Prostate gland (tissue), 2 donors: ENCODE measurements around the gene LIME1. TPM values are rescaled to one million over a fixed set of nuclear protein-coding genes. Genes with fewer than 3 reads are reported as not detected.

Experiments used
- DNase-seq: peaks from one replicate; pipeline ENCODE4 v3.0.0-alpha.2; 2019; ENCODE audit warnings: low spot score
- H3K27ac ChIP-seq, 2 donors: fragments of 200-600 bp; sonication (generic); 2 replicates each; pipeline ENCODE4 v1.5.1; 2017 to 2019
- H3K27me3 ChIP-seq: fragments of 200-600 bp; sonication (generic); replicated peaks from 2 replicates; pipeline ENCODE4 v1.5.1; 2019; ENCODE audit not compliant: insufficient read depth
- H3K36me3 ChIP-seq, 2 donors: fragments of 200-600 bp; sonication (generic); 1 replicate in 1 of 2; 2 replicates in 1 of 2; pipeline versions ENCODE4 v1.5.1 to v1.8.1; 2017 to 2019
- H3K4me1 ChIP-seq: fragments of 200-600 bp; sonication (generic); replicated peaks from 2 replicates; pipeline ENCODE4 v1.5.1; 2019
- H3K4me3 ChIP-seq, 2 donors: fragments of 200-600 bp; sonication (generic); 2 replicates each; pipeline ENCODE4 v1.5.1; 2017 to 2019
- H3K9me3 ChIP-seq: fragments of 200-600 bp; sonication (generic); 2 replicates; pipeline ENCODE4 v1.5.1; 2017
- POLR2A ChIP-seq: fragments of 450-650 bp; IDR thresholded peaks from one replicate; pipeline ENCODE4 v1.6.1; 2016; ENCODE audit warnings: antibody characterized with exemption, mild to moderate bottlenecking
- POLR2AphosphoS5 ChIP-seq: sonication (generic); formaldehyde crosslinking; IDR thresholded peaks from one replicate; pipeline ENCODE4 v1.6.1; 2017; ENCODE audit warnings: antibody characterized with exemption
- WGBS: methylation state at CpG from one replicate; pipeline ENCODE4 v1.1.5; 2018; 5-methylcytosine and 5-hydroxymethylcytosine counted together
- intact Hi-C: fragments of 100-400 bp; cut with DNase I; formaldehyde crosslinking; loops from one replicate; pipeline ENCODE4 v1.14.2; 2022
- total RNA-seq, 2 donors: library from RNA; depleted of rRNA; stranded (reverse); fragments of >200 nt; gene quantifications; one replicate each; pipeline ENCODE4 v1.1.0, GENCODE V29; 2016
- TF ChIP-seq, protein P1 (sequence below), 4 experiments: fragments of 200-600 bp in 2 of 4; fragments of 450-650 bp in 2 of 4; sonication (generic) in 2 of 4; IDR thresholded peaks; 1 replicate in 3 of 4; 2 replicates in 1 of 4; pipeline ENCODE4 v1.5.1; 2016 to 2019; ENCODE audit warnings: antibody characterized with exemption in 4 of 4, mild to moderate bottlenecking in 2 of 4, moderate library complexity in 2 of 4

The LIME1 gene
- total RNA-seq, 2 donors from 2014 or later: 35.0 to 44.4 TPM

DNA sequence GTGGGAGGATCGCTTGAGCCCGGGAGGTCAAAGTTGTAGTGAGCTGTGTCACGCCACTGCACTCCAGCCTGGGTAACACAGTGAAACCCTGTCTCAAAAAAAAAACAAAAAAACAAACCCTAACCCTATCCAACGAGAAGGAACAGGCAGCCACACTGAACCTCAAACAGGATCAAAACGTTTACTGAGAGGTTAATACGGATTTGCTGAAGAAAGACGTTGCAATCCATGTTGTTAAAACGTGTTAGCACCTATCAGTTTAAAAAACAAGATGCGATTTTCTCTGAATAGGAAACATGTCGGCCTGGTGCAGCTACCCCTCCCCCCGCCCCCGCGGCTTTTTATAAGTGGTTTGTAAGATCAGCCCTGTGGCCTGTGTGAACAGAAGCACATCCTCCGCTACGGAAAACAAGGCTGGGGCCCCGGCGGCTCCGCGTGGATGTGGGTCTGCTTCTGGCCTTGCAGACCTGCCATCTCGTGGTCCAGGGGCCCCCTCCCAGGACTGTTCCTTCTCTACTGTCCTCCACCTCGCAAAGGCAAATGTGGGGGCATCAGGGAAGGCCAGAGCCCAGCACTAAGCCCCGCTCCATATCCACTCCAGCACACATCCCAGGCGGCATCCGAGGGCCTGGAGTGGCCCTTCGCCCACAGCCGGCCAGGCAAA is 14.5 kb downstream of the LIME1 start:
- Histone ChIP-seq H3K36me3 (no peaks in the 10 kb centered on the region), H3K4me1 (no peaks in the 10 kb centered on the region), H3K27ac (no peak overlapping the region), H3K9me3 (no peaks in the 10 kb centered on the region), H3K27me3 (no peaks in the 10 kb centered on the region), H3K4me3 (no peak overlapping the region)
- 53% methylated on average over 26 of the region's 26 CpGs for WGBS
- DNase-seq: no peak
- intact Hi-C loops: no loop called here
- TF ChIP-seq, protein P1, sequence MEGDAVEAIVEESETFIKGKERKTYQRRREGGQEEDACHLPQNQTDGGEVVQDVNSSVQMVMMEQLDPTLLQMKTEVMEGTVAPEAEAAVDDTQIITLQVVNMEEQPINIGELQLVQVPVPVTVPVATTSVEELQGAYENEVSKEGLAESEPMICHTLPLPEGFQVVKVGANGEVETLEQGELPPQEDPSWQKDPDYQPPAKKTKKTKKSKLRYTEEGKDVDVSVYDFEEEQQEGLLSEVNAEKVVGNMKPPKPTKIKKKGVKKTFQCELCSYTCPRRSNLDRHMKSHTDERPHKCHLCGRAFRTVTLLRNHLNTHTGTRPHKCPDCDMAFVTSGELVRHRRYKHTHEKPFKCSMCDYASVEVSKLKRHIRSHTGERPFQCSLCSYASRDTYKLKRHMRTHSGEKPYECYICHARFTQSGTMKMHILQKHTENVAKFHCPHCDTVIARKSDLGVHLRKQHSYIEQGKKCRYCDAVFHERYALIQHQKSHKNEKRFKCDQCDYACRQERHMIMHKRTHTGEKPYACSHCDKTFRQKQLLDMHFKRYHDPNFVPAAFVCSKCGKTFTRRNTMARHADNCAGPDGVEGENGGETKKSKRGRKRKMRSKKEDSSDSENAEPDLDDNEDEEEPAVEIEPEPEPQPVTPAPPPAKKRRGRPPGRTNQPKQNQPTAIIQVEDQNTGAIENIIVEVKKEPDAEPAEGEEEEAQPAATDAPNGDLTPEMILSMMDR (IDR thresholded peaks at IDR 0.05): no peak
- TF ChIP-seq POLR2AphosphoS5: no peak
- no peak for TF ChIP-seq POLR2A

DNA sequence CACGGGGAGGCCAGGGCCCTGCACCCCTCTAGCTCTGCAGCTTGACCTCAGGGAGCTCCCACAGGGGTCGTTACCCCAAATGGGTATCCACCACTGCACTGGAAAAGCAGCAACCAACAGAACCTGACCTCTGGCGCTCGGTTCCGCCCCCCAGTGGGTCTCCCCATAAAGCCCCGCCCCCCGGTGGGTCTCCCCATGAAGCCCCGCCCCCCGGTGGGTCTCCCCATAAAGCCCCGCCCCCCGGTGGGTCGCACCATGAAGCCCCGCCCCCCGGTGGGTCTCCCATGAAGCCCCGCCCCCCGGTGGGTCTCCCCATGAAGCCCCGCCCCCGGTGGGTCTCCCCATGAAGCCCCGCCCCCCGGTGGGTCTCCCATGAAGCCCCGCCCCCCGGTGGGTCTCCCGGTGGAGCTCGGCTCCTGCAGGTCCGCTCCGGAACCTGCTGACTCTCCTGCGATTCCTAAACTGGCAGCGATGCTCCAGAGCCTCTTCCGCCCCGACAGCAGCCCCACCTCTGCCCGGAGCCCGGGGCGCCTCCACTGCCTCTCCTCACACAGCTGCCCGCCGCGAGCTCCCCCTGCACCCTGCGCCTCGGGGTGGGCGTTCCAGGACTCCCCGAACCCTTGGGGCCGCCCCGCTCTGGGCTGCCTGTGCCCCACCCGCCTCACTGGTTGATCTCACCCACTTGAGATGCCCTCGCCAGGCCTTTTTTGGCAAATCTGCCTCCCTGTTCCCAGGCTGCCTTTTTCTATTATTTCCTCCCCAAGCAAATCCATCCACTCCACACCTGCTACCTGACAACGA is 15.2 kb downstream of the LIME1 start:
- Histone ChIP-seq H3K27me3 (no peaks in the 10 kb centered on the region), H3K9me3 (no peaks in the 10 kb centered on the region), H3K27ac (no peak overlapping the region), H3K4me3 (no peak overlapping the region), H3K4me1 (no peaks in the 10 kb centered on the region), H3K36me3 (no peaks in the 10 kb centered on the region)
- 83% methylated on average over 26 of the region's 45 CpGs for WGBS
- DNase-seq: no peak
- intact Hi-C loops: no loop called here
- TF ChIP-seq, protein P1 (IDR thresholded peaks at IDR 0.05): no peak
- TF ChIP-seq POLR2AphosphoS5 (no peak), POLR2A (no peak)

DNA sequence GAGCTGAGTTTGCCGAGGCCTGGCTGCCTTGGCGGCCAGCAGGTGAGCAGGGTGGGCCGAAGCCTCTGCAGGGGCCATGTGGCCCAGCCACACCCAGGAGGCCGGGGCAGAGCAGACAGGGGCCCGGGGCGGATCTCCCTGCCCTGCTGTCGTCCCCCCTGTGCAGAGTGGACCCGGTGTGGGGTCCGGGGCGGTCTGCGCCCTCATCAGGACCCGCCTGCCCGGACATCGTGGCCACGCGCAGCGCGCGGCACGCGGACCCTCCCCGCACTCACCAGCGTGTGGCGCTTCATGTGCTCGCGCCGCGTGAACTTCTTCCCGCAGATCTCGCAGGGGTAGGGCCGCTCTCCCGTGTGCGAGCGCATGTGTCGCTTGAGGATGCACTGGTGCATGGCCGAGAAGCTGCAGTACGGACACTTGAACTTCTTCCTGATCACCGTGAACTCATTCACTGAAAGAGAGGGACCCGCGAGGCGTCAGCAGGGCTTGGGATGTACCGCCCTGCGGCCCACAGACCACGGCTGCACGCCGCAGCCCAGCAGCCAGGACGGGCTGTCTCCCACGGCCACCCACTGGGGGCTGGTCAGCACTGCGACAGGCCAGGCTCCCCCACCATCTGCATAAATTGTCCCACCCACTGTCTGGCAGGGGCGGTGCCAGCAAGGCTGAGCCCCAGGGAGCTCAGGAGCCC is 16.1 kb downstream of the LIME1 start:
- H3K4me3 ChIP-seq: no peak overlapping the region
- no peaks in the 10 kb centered on the region for H3K9me3 ChIP-seq
- WGBS: 96% methylated on average over 37 of the region's 50 CpGs
- intact Hi-C loops: no loop called here
- H3K4me1 ChIP-seq: no peaks in the 10 kb centered on the region
- DNase-seq: no peak
- H3K27me3 ChIP-seq: no peaks in the 10 kb centered on the region
- TF ChIP-seq POLR2A (no peak), POLR2AphosphoS5 (no peak)
- TF ChIP-seq, protein P1 (IDR thresholded peaks at IDR 0.05): no peak
- no peaks in the 10 kb centered on the region for H3K36me3 ChIP-seq
- H3K27ac ChIP-seq: no peak overlapping the region

DNA sequence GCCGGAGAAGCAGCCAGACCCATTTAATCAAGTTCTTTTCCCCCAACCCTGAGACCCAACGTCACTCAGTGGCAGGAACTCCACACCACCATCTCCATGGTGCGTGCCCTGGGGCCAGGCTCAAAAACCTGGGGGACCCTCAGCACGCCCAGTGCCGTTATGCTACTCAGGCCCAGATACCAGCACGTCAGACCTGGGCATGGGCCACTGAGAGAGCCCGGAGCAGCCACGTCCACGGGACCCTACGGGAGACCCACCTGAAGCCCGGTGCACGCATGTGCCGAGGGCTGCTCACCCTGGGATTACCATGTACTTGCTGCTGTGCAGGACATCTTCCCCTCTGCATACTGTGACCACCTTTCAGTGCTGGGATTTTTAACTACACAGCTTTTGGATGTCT is 16.9 kb downstream of the LIME1 start:
- Histone ChIP-seq H3K9me3 (no peaks in the 10 kb centered on the region), H3K4me1 (no peaks in the 10 kb centered on the region), H3K27me3 (no peaks in the 10 kb centered on the region), H3K4me3 (no peak overlapping the region), H3K36me3 (no peaks in the 10 kb centered on the region), H3K27ac (no peak overlapping the region)
- TF ChIP-seq, protein P1 (IDR thresholded peaks at IDR 0.05): no peak
- TF ChIP-seq POLR2A (no peak), POLR2AphosphoS5 (no peak)
- intact Hi-C loops: no loop called here
- WGBS: 94% methylated on average over 13 of the region's 13 CpGs
- no peak for DNase-seq
